C4-2B (cell line): ENCODE measurements around the gene PRKCB.

ENCODE experiments used
- H3K27ac ChIP-seq: fragments of 450-650 bp; 2 replicates; pipeline ENCODE4 v1.5.1; 2017
- ZFX ChIP-seq: fragments of 450-650 bp; IDR thresholded peaks from 2 replicates; pipeline ENCODE4 v1.6.1; 2017
- TF ChIP-seq, protein P1 (sequence below): fragments of 450-650 bp; conservative IDR thresholded peaks from 2 replicates; pipeline ENCODE4 v1.5.1; 2017; ENCODE audit warnings: mild to moderate bottlenecking

Gene PRKCB

DNA sequence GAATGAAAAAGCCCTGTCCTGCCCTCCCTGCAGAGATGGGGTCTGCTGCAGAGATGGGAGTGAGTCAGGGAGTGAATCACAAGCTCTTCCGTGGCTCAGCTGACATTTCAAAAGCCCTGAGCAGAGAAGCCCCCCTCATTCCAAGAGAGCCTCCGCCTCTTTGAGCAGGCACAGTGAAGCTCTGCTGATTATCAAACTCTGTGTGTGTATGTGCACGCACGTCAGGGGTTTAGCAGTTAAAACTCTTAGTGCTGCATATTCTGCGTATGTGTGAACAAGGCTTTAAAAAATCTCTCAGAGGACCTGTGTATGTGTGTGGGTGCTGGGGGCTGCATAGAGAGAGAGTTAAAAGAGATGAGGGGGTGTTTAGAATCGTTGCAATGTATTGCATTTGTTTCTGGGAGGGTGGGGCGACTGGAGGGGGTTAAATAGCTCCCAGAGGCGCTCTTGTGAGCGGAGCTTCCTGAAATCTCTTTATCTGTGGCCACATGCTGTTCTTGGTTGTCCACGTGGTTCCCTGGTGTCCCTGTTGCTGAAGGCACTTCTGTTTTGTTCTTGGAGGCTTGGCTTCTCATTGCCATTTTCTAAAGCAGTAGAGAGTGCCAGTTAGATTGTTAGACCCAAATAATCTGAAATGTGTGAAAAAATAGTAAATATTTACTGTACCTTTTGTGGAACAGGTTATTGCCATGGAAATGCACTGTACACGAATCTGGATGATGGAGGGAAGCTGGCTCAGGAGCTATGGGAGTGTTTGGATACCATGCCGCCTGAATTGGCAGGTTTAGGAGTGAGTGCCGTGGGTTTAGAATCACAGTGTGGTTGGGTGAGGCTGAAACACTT is 116.6 kb downstream of the PRKCB start:
- H3K27ac ChIP-seq: no peak overlapping the region
- TF ChIP-seq ZFX: no peak
- TF ChIP-seq, protein P1, sequence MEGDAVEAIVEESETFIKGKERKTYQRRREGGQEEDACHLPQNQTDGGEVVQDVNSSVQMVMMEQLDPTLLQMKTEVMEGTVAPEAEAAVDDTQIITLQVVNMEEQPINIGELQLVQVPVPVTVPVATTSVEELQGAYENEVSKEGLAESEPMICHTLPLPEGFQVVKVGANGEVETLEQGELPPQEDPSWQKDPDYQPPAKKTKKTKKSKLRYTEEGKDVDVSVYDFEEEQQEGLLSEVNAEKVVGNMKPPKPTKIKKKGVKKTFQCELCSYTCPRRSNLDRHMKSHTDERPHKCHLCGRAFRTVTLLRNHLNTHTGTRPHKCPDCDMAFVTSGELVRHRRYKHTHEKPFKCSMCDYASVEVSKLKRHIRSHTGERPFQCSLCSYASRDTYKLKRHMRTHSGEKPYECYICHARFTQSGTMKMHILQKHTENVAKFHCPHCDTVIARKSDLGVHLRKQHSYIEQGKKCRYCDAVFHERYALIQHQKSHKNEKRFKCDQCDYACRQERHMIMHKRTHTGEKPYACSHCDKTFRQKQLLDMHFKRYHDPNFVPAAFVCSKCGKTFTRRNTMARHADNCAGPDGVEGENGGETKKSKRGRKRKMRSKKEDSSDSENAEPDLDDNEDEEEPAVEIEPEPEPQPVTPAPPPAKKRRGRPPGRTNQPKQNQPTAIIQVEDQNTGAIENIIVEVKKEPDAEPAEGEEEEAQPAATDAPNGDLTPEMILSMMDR: no peak

DNA sequence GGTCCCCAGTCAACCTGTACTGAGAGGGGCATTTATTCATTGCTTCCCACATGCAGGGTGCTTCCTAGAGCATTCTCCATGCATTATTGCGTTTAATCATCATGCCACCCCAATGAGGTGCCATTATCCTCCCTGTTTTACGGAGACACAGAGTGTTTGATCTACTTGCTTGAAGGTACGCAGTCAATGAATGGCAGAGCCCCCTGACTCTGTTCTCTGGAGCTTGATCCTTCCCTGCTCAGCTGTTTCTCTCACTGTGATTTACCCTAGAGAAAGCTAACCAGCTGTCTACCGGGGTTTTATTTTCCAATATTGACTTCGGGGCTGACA is 117.2 kb downstream of the PRKCB start:
- H3K27ac ChIP-seq: no peak overlapping the region
- TF ChIP-seq, protein P1: no peak
- no peak for TF ChIP-seq ZFX

DNA sequence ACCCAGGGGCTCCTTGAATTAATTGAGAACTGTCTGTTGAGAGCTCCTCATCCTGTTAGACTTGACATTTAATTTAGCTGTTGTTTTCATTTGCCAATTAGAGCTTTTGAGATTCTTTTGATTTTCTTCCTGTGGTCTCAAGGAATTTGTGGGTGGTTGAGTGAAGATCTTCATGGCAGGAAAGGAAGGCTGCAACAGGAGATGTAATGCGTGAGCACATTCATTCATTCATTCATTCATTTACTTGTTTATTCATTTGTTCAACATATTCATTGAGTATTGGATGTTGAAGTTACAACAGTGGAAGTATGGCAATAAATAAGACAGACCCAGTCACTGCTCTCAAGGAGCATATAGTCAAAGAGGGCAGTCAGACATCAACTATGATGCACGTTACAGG is 117.7 kb downstream of the PRKCB start:
- no peak for TF ChIP-seq ZFX
- TF ChIP-seq, protein P1: no peak
- no peak overlapping the region for H3K27ac ChIP-seq

DNA sequence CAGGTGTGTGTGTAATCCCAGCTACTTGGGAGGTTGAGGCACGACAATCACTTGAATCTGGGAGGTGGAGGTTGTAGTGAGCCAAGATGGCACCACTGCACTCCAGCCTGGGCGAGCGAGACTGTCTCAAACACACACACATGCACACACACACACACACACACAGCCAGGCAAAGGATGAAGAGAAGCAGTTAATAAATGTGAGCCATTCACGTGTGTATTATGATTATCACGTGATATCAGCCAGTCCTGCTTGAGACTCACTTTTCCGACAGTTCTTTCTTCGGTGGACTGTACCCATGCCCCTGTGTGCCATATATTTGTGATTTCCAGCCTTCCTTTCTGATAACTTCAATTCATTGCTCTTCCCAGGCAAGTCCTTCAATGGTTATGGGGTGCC is 119.3 kb downstream of the PRKCB start:
- H3K27ac ChIP-seq: no peak overlapping the region

DNA sequence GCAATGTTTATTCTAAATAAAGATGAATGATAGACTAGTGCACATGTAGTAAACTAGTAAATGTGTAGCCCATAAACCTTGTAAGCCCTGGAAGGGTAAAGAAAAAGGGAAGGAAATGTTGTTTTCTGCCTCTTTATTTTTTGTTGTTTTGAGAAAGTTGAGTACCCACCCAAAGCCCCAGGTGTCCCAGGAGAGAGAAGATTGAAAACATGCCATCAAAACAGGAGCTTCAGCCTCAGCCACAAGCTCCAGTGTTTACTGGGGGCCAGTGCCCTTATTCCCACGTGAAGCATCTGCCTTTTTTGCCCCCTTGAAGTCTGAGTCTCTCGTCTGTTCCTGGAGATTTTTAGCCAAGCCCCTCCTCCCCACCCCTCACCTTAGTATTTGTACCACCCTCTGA is 121.5 kb downstream of the PRKCB start:
- no peak overlapping the region for H3K27ac ChIP-seq
- TF ChIP-seq, protein P1: no peak
- no peak for TF ChIP-seq ZFX

More for the DNA sequence above, 119.3 kb downstream of the PRKCB start:
- TF ChIP-seq ZFX: no peak

DNA sequence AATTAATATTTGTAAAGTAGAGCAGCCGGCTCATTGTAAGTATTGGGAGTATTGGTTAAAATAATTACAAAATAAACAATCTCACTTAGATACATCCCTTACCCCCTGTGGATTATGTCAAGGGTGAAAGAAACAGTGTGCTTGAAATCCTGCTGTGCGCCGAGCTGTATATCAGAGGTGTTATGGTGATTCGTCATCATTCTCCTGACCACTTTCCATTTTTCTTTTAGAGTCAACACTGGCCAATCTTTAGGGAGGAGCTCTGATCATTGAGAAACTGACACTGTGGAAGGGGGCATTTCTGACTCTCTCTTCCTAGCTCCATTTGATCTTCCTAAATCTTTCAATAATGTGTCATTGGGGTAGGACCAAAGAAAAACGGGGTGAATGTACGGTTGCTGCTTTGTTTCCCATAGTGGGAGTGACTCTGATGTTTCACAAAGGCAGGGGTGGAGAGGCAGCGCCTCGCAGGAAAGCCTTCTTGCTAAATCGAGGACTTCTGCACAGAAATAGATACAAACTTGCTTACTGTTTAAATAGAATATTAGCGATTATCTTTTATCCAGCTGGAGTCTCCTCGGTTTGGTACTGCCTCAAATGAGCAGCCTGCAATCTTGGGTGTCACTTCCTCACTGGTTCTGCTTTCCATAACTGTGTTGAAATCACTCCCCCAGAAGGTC is 123.4 kb downstream of the PRKCB start:
- TF ChIP-seq ZFX: no peak
- TF ChIP-seq, protein P1: no peak
- H3K27ac ChIP-seq: no peak overlapping the region

DNA sequence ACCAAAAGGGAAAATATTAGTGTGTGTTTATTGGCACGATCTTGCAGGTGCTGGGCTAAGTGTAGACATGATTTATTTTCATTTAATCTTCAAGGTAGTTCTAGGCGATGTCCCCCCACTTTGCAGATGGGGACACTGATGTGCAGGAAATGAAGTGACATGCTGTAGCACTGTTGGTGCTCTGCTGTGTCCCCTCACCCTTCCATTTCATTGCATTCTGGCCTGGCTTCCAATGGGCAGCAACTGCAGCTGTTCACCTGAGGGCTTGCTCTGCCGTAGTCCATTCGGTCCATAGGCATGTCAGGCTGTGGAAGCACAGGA is 123.9 kb downstream of the PRKCB start:
- no peak overlapping the region for H3K27ac ChIP-seq

More for the DNA sequence above, 123.9 kb downstream of the PRKCB start:
- TF ChIP-seq, protein P1: no peak
